Pancreas (tissue), 10 donors: Measurements from ENCODE around the gene SHC3. TPM values are rescaled to one million over a fixed set of nuclear protein-coding genes. Genes with fewer than 3 reads are reported as not detected.
A peak's percentile ranks its signal among the peaks of the same experiment; 100 is the strongest.

Source experiments
- ATAC-seq, 4 donors: fragments of 200-7000 bp; cut with Tn5 transposase; one replicate each; pipeline versions ENCODE4 v1.8.0 to v1.9.1; 2020; ENCODE audit warnings: mild to moderate bottlenecking in 4 of 4, moderate library complexity in 4 of 4
- DNase-seq, 6 donors: peaks; one replicate each; pipeline ENCODE4 v3.0.0-alpha.2; 2020
- FAIRE-seq: peaks from 2 replicates; lab custom pipeline; 2012; peaks lifted over from hg19 to GRCh38; lab: Jason Lieb, UNC
- H3K27ac ChIP-seq, 4 donors: fragments of 200-600 bp; sonication (generic); 1 replicate in 3 of 4; 2 replicates in 1 of 4; pipeline versions ENCODE4 v1.5.0 to v1.8.0; 2020
- H3K27me3 ChIP-seq, 4 donors: fragments of 200-600 bp; one replicate each; pipeline ENCODE4 v1.8.0; 2021
- H3K36me3 ChIP-seq, 3 donors: fragments of 200-600 bp; sonication (generic) in 1 of 3; one replicate each; pipeline versions ENCODE4 v1.5.0 to v1.8.0; 2020 to 2021
- H3K4me1 ChIP-seq, 3 donors: fragments of 200-600 bp; one replicate each; pipeline ENCODE4 v1.8.0; 2021
- H3K4me3 ChIP-seq, 4 donors: fragments of 200-600 bp; sonication (generic) in 2 of 4; one replicate each; pipeline versions ENCODE4 v1.5.0 to v1.8.0; 2020 to 2021
- H3K9me3 ChIP-seq, 4 donors: fragments of 200-600 bp; one replicate each; pipeline ENCODE4 v1.8.0; 2021
- CTCF ChIP-seq, 4 donors: fragments of 200-600 bp; sonication (generic) in 3 of 4; IDR thresholded peaks; one replicate each; pipeline versions ENCODE4 v1.5.0 to v1.8.0; 2021; ENCODE audit warnings: antibody characterized with exemption in 4 of 4
- WGBS, 2 donors: extraction: QIAGEN DNeasy Blood & Tissue Kit; methylation state at CpG; one replicate each; pipeline ENCODE4 v1.1.7; 2013; 5-methylcytosine and 5-hydroxymethylcytosine counted together
- intact Hi-C, 3 donors: fragments of 100-400 bp; cut with DNase I; formaldehyde crosslinking; loops; one replicate each; pipeline versions ENCODE4 v1.11.1 to v1.14.2; 2022
- polyA plus RNA-seq, 2 donors: library from polyadenylated mRNA; stranded (reverse); fragments of 200-250 nt; gene quantifications; one replicate each; pipeline ENCODE4 v1.2.3, GENCODE V29; 2013
- total RNA-seq, 6 donors: library from RNA; stranded (reverse); fragmentation: NEBNext Ultra II Directional in 4 of 6; extraction: Animal tissue kit (Norgen Biotek cat#: 25700) in 4 of 6; gene quantifications; one replicate each; pipeline versions ENCODE4 v1.2.1 to v1.2.4, GENCODE V29; 2021 to 2023
- donor health status: healthy with polysubstance abuse.
- donor health status: DM: no; HTN: no; CAD: no; lungs with moderate emphysema.
- donor health status: DM: no; HTN: no; CAD: no.
- donor health status: control.
- donor health status: control.
- donor health status: Bipolar disorder and iron deficiency.
- donor health status: DM: yes; HTN: yes; CAD: no.
- donor health status: DM: no; HTN: no; CAD: no.
- donor health status: DM: no; HTN: no; CAD: no.
- donor health status: DM: yes; HTN: yes; CAD: no.

The SHC3 gene
- total and polyA plus RNA-seq, 8 donors: 0.19 to 6.3 (median 1.8) TPM

DNA sequence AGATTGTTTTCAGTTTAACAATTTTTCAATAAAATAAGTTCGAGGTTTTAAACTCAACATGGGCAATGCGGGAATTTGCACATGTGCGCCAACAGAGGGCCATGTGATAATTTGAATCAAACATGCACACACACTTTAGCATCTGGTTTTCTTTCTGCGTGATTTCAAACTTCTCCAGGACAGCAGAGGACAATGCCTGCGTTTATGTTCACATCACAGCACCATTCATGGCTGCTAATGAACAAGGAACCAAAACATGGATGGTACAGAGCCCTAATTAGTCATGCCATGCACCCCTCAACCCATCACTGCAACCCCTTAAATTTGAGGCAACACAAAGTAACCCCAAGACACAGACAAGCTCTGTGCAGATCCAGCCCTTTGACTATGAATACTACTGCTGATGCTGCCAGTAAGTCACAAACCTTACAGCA lies 2.8 kb downstream of the SHC3 start:
- Histone ChIP-seq H3K4me1 (peaks cover 12 to 19% (median 18%) of the 10 kb centered on the region in 3 donors), H3K9me3 (no peaks in the 10 kb centered on the region), H3K36me3 (no peaks in the 10 kb centered on the region), H3K27me3 (no peaks in the 10 kb centered on the region), H3K4me3 (peak overlapping the region in 1 of 4 donors; percentile 1), H3K27ac (no peak overlapping the region)
- WGBS, 2 donors: 49 to 58% methylated on average over 5 of the region's 5 CpGs
- ATAC-seq (no peak), FAIRE-seq (no peak), DNase-seq (no peak)
- no peak for TF ChIP-seq CTCF (IDR thresholded peaks at IDR 0.05)
- intact Hi-C loops: no loop called here

DNA sequence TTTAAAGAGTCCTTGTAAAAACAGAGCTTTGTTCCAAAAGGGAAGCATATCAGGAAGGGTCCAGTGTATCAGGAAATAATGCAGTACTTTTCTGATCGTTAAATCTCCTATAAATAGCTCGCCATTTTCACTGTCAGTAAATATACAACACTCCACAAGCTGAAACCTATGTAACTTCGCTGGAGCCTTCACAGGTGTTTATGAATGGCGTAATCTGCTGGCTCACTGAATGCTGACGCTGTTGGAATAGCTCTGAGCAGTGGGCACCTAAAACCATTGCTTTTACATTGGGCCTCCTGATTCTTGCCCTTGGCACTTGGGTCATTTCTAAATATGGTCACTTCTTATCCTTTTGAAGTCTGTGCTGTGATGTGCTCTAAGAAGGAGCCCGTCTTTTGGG lies 4.3 kb downstream of the SHC3 start:
- Histone ChIP-seq H3K9me3 (no peaks in the 10 kb centered on the region), H3K4me3 (no peak overlapping the region)

DNA sequence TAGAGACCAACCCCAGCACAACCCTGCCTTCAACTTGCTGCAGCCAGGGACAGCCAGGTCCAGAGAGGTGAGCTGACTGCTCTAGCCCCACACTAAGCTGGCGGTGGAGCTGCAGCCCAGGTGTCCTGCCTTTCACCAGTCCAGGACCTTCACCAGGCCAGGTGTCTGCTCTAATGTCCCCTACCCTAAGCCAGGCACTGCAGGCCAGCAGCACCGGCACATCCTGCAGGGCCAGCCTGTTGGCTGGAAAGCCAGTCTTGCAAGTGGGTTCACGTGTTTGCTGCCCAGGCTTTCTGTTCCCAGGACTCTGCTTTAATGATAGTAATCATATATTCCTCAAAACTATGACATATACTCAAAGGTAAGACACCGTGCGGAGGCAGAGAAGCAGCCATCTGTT lies 5.5 kb downstream of the SHC3 start:
- intact Hi-C loops: no loop called here

More for the DNA sequence above, 4.3 kb downstream of the SHC3 start:
- Histone ChIP-seq H3K27ac (peak overlapping the region in 2 of 4 donors; percentile 44 to 63), H3K36me3 (no peaks in the 10 kb centered on the region), H3K4me1 (peaks cover 12% of the 10 kb centered on the region in 3 donors), H3K27me3 (no peaks in the 10 kb centered on the region)
- intact Hi-C loops: no loop called here
- TF ChIP-seq CTCF (IDR thresholded peaks at IDR 0.05): no peak
- no peak for FAIRE-seq
- peak in 2 of 6 donors; percentile 33 to 44 for DNase-seq
- peak in 1 of 4 donors; percentile 67 for ATAC-seq
- 58 to 71% methylated on average over 6 of the region's 6 CpGs for WGBS, 2 donors

DNA sequence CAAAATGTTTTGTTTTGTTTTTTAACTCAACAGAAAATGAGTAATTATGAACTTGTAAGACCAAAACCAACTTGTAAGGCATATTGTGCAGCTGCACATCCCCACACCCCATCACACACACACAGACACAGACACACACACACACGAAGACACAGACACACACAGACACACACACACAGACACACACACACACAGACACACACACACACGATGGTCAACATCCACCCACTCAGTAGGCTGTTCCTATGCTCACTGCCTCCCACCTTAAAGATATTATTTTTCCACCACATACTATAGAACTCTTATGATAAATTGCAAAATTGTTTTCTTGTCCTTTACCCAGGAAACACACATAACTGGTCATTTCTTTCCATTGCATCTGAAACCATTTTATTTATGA lies 6.2 kb downstream of the SHC3 start:
- Histone ChIP-seq H3K36me3 (no peaks in the 10 kb centered on the region), H3K27ac (no peak overlapping the region), H3K9me3 (no peaks in the 10 kb centered on the region), H3K4me3 (no peak overlapping the region), H3K4me1 (peaks cover 1 to 8% (median 1%) of the 10 kb centered on the region in 3 donors), H3K27me3 (no peaks in the 10 kb centered on the region)
- FAIRE-seq (no peak), ATAC-seq (no peak), DNase-seq (no peak)
- intact Hi-C loops: no loop called here
- TF ChIP-seq CTCF (IDR thresholded peaks at IDR 0.05): no peak
- WGBS, 2 donors: 45 to 46% methylated on average over 2 of the region's 2 CpGs

More for the DNA sequence above, 5.5 kb downstream of the SHC3 start:
- H3K9me3 ChIP-seq: no peaks in the 10 kb centered on the region
- H3K4me3 ChIP-seq: no peak overlapping the region
- no peaks in the 10 kb centered on the region for H3K36me3 ChIP-seq
- TF ChIP-seq CTCF (IDR thresholded peaks at IDR 0.05): no peak
- ATAC-seq: peak in 1 of 4 donors; percentile 30
- DNase-seq: peak in 1 of 6 donors; percentile 49
- no peaks in the 10 kb centered on the region for H3K27me3 ChIP-seq
- no peak overlapping the region for H3K27ac ChIP-seq
- peaks cover 3 to 8% (median 4%) of the 10 kb centered on the region in 3 donors for H3K4me1 ChIP-seq
- 67 to 87% methylated on average over 5 of the region's 5 CpGs for WGBS, 2 donors
- no peak for FAIRE-seq

DNA sequence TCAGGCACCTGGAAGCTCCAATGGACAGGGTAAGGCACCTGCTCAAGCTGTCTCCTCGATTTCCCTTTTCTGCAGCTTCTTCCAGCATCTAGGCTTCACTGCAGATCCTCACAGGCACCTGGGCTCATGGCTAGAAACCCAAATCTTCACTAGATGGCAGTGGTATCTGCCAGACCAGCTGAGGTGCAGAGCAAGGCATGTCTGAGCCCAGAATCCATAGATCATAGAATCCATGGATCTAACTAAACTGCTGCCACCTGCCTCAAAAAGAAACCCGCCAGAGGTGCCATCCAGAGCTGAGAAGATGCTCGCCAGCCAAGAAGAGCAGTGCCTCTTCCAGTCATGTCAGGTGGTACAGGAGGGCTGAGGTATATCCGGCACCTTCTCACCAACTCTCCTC lies 6.9 kb downstream of the SHC3 start:
- Histone ChIP-seq H3K27me3 (no peaks in the 10 kb centered on the region), H3K27ac (no peak overlapping the region), H3K4me1 (peaks cover 0 to 8% (median 0%) of the 10 kb centered on the region in 3 donors), H3K4me3 (no peak overlapping the region), H3K9me3 (no peaks in the 10 kb centered on the region), H3K36me3 (no peaks in the 10 kb centered on the region)
- DNase-seq (no peak), FAIRE-seq (no peak), ATAC-seq (peak in 3 of 4 donors; percentile 40 to 54 (median 44))
- TF ChIP-seq CTCF (IDR thresholded peaks at IDR 0.05): no peak
- intact Hi-C loops: no loop called here
- 69 to 72% methylated on average over 4 of the region's 4 CpGs for WGBS, 2 donors
